ENCODE measurements around the gene MSH5.

GRCh38 chr6:31715022-31715958 lies 24.5 kb upstream of the MSH5 start, which contains the start of gene LY6G6D:
- TF ChIP-seq, protein P1, sequence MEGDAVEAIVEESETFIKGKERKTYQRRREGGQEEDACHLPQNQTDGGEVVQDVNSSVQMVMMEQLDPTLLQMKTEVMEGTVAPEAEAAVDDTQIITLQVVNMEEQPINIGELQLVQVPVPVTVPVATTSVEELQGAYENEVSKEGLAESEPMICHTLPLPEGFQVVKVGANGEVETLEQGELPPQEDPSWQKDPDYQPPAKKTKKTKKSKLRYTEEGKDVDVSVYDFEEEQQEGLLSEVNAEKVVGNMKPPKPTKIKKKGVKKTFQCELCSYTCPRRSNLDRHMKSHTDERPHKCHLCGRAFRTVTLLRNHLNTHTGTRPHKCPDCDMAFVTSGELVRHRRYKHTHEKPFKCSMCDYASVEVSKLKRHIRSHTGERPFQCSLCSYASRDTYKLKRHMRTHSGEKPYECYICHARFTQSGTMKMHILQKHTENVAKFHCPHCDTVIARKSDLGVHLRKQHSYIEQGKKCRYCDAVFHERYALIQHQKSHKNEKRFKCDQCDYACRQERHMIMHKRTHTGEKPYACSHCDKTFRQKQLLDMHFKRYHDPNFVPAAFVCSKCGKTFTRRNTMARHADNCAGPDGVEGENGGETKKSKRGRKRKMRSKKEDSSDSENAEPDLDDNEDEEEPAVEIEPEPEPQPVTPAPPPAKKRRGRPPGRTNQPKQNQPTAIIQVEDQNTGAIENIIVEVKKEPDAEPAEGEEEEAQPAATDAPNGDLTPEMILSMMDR (IDR thresholded peaks at IDR 0.05) = no peak
- no peak for TF ChIP-seq POLR2AphosphoS5 (IDR thresholded peaks at IDR 0.05; ENCODE audit: low read depth, low read length)
- no peak for TF ChIP-seq REST (IDR thresholded peaks at IDR 0.05; ENCODE audit: insufficient read depth in 1 of 2, low read depth in 2 of 2, low read length in 1 of 2)
- TF ChIP-seq TCF7L2 (IDR thresholded peaks at IDR 0.05; ENCODE audit: low read depth, low read length) = no peak

Data from Panc1 (cell line).